ENCODE results near the gene BIN1. TPM values are rescaled to one million over a fixed set of nuclear protein-coding genes. Genes with fewer than 3 reads are reported as not detected.

The BIN1 gene
- total RNA-seq, 1 experiment from 2014 or later, result 42.5 TPM

- Mint-ChIP-seq H3K4me1 (0 out of 2 replicates have a peak, but pooled peaks cover 8% of the 10 kb centered on the region), H3K9me3 (no peaks in the 10 kb centered on the region), H3K27me3 (ENCODE audit: low read depth) (no peaks in the 10 kb centered on the region), H3K27ac (no peak overlapping the region), H3K4me3 (no peak overlapping the region), H3K36me3 (peaks cover 4% of the 10 kb centered on the region)
- ChIA-PET POLR2A (interaction anchor here (0.5 kb wide), 1 partner anchor 41 kb away, joined by 3 read pairs; no protein-coding TSS in a partner anchor), CTCF (no interaction called here)
- ATAC-seq (peak; percentile 65), DNase-seq (ENCODE audit: low spot score) (peak; percentile 51)
- no peak for TF ChIP-seq RELA (CRISPR knock-in tag; IDR thresholded peaks at IDR 0.05; ENCODE audit: borderline replicate concordance)
- no peak for TF ChIP-seq GRHL2 (CRISPR knock-in tag; IDR thresholded peaks at IDR 0.05; ENCODE audit: insufficient replicate concordance, severe bottlenecking)
- TF ChIP-seq ZNF219 (CRISPR knock-in tag; IDR thresholded peaks at IDR 0.05; ENCODE audit: borderline replicate concordance), result no peak
- no peak for TF ChIP-seq MAX (CRISPR knock-in tag; IDR thresholded peaks at IDR 0.05)
- no peak for TF ChIP-seq GTF2I (CRISPR knock-in tag; conservative IDR thresholded peaks at IDR 0.05)
- TF ChIP-seq NR3C1 (CRISPR knock-in tag; conservative IDR thresholded peaks at IDR 0.05; ENCODE audit: low read depth), result no peak
- peak; percentile 66; the same call in 1 of the 2 replicates for TF ChIP-seq GABPB1 (CRISPR knock-in tag; IDR thresholded peaks at IDR 0.05)
Observed at GRCh38 chr2:127064642-127065250, 42.2 kb downstream of the BIN1 start.

GRCh38 chr2:127063701-127064590, 43.0 kb downstream of the BIN1 start:
- Mint-ChIP-seq H3K27ac (no peak overlapping the region), H3K9me3 (no peaks in the 10 kb centered on the region), H3K4me3 (no peak overlapping the region), H3K36me3 (peaks cover 4% of the 10 kb centered on the region), H3K4me1 (0 out of 2 replicates have a peak, but pooled peaks cover 8% of the 10 kb centered on the region), H3K27me3 (ENCODE audit: low read depth) (no peaks in the 10 kb centered on the region)
- CTCF ChIA-PET, result no interaction called here
- ATAC-seq (no peak), DNase-seq (ENCODE audit: low spot score) (no peak)
- POLR2A ChIA-PET, result no interaction called here
- TF ChIP-seq RORB (CRISPR knock-in tag; IDR thresholded peaks at IDR 0.05) (no peak), CTCF (IDR thresholded peaks at IDR 0.05) (no peak), JUN (CRISPR knock-in tag; IDR thresholded peaks at IDR 0.05) (no peak), PREB (CRISPR knock-in tag; IDR thresholded peaks at IDR 0.05; ENCODE audit: borderline replicate concordance) (no peak), AR (CRISPR knock-in tag; IDR thresholded peaks at IDR 0.05) (no peak), CDX4 (CRISPR knock-in tag; IDR thresholded peaks at IDR 0.05; ENCODE audit: borderline replicate concordance) (no peak), NFATC4 (CRISPR knock-in tag; IDR thresholded peaks at IDR 0.05) (no peak), ZNF121 (CRISPR knock-in tag; IDR thresholded peaks at IDR 0.05) (no peak), ZNF512 (CRISPR knock-in tag; IDR thresholded peaks at IDR 0.05; ENCODE audit: borderline replicate concordance) (no peak), ATF1 (CRISPR knock-in tag; IDR thresholded peaks at IDR 0.05) (no peak), SMAD4 (CRISPR knock-in tag; IDR thresholded peaks at IDR 0.05) (no peak), STAT6 (CRISPR knock-in tag; conservative IDR thresholded peaks at IDR 0.05; ENCODE audit: low read depth) (no peak), ZNF232 (CRISPR knock-in tag; IDR thresholded peaks at IDR 0.05) (no peak), SMAD3 (CRISPR knock-in tag; IDR thresholded peaks at IDR 0.05; ENCODE audit: borderline replicate concordance) (no peak), ZNF317 (CRISPR knock-in tag; IDR thresholded peaks at IDR 0.05; ENCODE audit: borderline replicate concordance, low read depth) (no peak)
